LNCAP (cell line): ENCODE measurements around the gene SOX6.

Experiments
- CTCF ChIP-seq: fragments of 450-650 bp; IDR thresholded peaks from 2 replicates; pipeline ENCODE4 v1.5.1; 2017; ENCODE audit warnings: mild to moderate bottlenecking

The SOX6 gene

GRCh38 chr11:16117989-16118756, 238.2 kb downstream of the SOX6 start:
- no peak for TF ChIP-seq CTCF

GRCh38 chr11:16114978-16115871, 241.1 kb downstream of the SOX6 start:
- TF ChIP-seq CTCF: no peak

- TF ChIP-seq CTCF: no peak
Measured at GRCh38 chr11:16114431-16114830, 241.9 kb downstream of the SOX6 start.

- TF ChIP-seq CTCF: no peak
Measured at GRCh38 chr11:16111690-16112089, 244.7 kb downstream of the SOX6 start.

DNA sequence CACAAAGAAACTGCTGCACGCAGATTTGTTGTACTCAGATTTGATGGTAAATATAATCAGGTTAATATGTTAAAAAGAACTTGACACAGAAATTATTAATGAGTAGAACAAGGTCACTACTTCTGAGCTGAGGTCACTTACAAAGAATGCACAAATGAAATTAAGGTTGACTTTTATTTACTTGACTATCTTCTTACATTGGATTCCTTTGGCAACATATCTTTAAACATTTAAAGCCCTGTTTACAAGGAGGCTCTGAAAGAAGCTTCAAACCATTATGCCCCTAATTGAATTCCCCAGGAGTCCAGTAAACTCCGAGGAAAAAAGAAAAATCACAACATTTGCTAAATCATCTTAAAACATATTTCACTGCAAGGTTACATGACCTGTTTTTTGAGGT, 245.5 kb downstream of the SOX6 start:
- TF ChIP-seq CTCF: no peak

DNA sequence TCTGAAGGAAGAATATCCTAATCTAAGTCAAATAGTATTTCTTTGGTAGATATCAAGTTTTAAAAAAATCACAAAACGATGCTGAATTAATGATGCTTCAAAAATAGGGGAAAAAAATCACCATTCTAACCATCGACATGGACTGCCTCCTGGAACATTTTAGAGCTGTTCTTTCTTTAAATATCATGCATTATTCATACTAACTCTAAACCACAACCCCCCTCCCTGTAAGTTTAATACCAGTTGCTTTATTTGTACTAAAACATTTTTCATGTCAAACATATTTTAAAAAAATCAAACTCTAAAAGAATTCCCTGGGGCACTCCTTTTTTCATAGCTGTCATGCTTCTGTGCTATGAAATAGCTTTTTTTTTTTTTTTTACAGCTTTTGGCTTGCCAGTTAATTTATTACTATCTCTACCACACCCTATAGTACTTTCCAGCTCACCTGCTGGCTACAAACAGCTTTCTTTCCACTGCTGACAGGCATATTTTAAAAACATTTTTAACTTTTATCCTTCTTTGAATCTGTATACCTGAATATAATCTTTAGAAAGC, 256.9 kb downstream of the SOX6 start:
- TF ChIP-seq CTCF: no peak

GRCh38 chr11:16098526-16099205, 257.7 kb downstream of the SOX6 start:
- TF ChIP-seq CTCF: no peak
